Activated naive CD4-positive, alpha-beta T cell treated with Interleukin-2 at 50 U/mL for 16 hours (primary cell): ENCODE results near the gene HCFC1.
A peak's percentile ranks its signal among the peaks of the same experiment; 100 is the strongest.

Experiments
- DNase-seq: peaks from one replicate; pipeline ENCODE4 v3.0.0-alpha.2; 2020

HCFC1 gene

DNA sequence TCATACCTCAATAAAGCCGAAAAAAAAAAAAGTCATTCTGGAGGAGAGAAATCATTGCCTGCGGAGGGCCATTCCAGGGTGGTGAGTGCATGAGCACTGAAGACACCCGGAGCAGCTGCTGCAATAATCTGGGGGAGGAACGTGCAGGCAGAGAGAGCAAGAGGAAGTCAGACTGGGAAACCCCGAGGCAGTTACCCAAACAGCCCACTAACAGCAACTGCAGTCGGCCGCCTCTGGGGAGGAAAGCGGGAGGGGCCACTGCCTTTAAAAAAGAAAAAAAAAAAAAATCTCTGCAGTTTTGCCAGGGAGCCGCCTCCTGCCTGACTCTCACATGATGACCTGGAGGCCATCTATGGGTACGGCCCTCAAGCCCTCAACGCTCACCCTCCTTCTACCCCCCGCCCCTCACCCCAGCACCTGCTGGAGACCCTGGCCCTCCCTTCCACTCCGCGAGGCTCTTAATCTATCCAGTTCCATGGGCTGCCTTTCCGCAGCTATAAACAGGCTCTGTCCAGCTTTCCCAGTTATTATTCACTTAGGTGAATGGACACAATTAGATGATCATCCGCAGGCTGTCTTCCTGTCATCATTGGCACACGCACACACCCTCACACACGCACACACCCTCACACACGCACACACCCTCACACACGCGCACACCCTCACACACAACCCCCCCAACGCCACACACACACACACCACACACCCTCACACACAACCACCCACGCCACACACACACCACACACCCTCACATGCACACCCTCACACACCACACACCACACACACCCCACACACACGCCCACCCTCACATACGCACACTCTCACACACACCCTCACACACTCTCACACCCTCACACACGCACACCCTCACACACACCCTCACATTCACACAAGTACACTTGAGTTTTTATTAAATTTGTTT is 70.5 kb downstream of the HCFC1 start:
- peak; percentile 62 for DNase-seq

DNA sequence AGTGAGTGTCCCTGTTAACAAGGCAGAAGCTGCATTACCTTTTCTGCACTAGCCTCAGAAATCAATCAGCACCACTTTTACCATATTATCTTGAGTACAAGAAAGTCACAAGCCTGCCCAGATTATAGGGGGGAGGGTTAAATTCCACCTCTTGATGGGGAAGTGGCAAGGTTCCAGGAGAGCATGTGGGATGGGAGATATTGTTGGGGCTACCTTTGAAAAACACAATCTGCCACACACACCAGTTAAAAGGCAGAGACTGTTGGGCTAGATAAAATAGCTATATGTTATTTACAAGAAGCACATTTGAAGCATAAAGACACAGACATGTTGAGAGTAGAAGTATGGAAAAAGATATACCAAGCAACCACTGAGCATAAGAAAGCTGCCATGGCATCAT is 73.7 kb downstream of the HCFC1 start:
- no peak for DNase-seq
